ENCODE measurements around the gene JMJD6.

- no peak for TF ChIP-seq CTCF (IDR thresholded peaks at IDR 0.05)
- no peak for TF ChIP-seq POLR2AphosphoS5 (IDR thresholded peaks at IDR 0.05)
These were observed 19.6 kb downstream of the JMJD6 start for GRCh38 chr17:76706817-76707216.
